Lower leg skin (tissue), 4 donors: Measurements from ENCODE around the gene CLSTN2. TPM values are rescaled to one million over a fixed set of nuclear protein-coding genes. Genes with fewer than 3 reads are reported as not detected.

Experiments used
- DNase-seq, 2 donors: peaks; one replicate each; pipeline ENCODE4 v3.0.0-alpha.2; 2019; ENCODE audit warnings: low spot score in 2 of 2
- H3K4me3 ChIP-seq: fragments of 200-600 bp; sonication (generic); 2 replicates; pipeline ENCODE4 v1.5.1; 2017; ENCODE audit warnings: mild to moderate bottlenecking, low read depth; ENCODE audit not compliant: poor library complexity, severe bottlenecking
- CTCF ChIP-seq, 3 donors: fragments of 450-650 bp; IDR thresholded peaks; one replicate each; pipeline ENCODE4 v1.5.1; 2016; ENCODE audit warnings: antibody characterized with exemption in 3 of 3, mild to moderate bottlenecking in 3 of 3, moderate library complexity in 2 of 3
- POLR2A ChIP-seq, 2 donors: fragments of 450-650 bp; IDR thresholded peaks; one replicate each; pipeline ENCODE4 v1.6.1; 2016 to 2017; ENCODE audit warnings: antibody characterized with exemption in 2 of 2, mild to moderate bottlenecking in 1 of 2, moderate library complexity in 1 of 2
- WGBS, 2 donors: methylation state at CpG; one replicate each; pipeline ENCODE4 v1.1.5; 2018; 5-methylcytosine and 5-hydroxymethylcytosine counted together
- intact Hi-C: fragments of 100-400 bp; cut with DNase I; formaldehyde crosslinking; loops from one replicate; pipeline ENCODE4 v1.15.0; 2023; ENCODE audit warnings: low total_unique reads
- total RNA-seq, 4 donors: library from RNA; depleted of rRNA; stranded (reverse); fragments of >200 nt; gene quantifications; one replicate each; pipeline ENCODE4 v1.1.0, GENCODE V29; 2016

Gene CLSTN2
- total RNA-seq, 4 donors from 2014 or later: 3.1 to 7.9 (median 4.7) TPM

GRCh38 chr3:140429791-140430190 is 494.8 kb downstream of the CLSTN2 start:
- peak in 1 of 2 donors; percentile 28 for DNase-seq
- H3K4me3 ChIP-seq: no peak overlapping the region
- TF ChIP-seq CTCF (IDR thresholded peaks at IDR 0.05) (no peak), POLR2A (IDR thresholded peaks at IDR 0.05) (no peak)
- intact Hi-C loops: no loop called here
- WGBS, 2 donors: 72 to 94% methylated on average over 1 of the region's 1 CpG

GRCh38 chr3:140430494-140430893 is 495.5 kb downstream of the CLSTN2 start:
- WGBS, 2 donors: 89 to 94% methylated on average over 7 of the region's 7 CpGs
- intact Hi-C loops: no loop called here
- DNase-seq: no peak
- TF ChIP-seq POLR2A (IDR thresholded peaks at IDR 0.05) (no peak), CTCF (IDR thresholded peaks at IDR 0.05) (no peak)
- no peak overlapping the region for H3K4me3 ChIP-seq

- intact Hi-C loops: no loop called here
- peak in 1 of 2 donors; percentile 28 for DNase-seq
- H3K4me3 ChIP-seq: no peak overlapping the region
- WGBS, 2 donors: 34 to 41% methylated on average over 8 of the region's 8 CpGs
- TF ChIP-seq CTCF (IDR thresholded peaks at IDR 0.05) (no peak), POLR2A (IDR thresholded peaks at IDR 0.05) (no peak)
Observed at GRCh38 chr3:140432229-140432669, 497.3 kb downstream of the CLSTN2 start.

- no peak overlapping the region for H3K4me3 ChIP-seq
- intact Hi-C loops: no loop called here
- no peak for TF ChIP-seq POLR2A (IDR thresholded peaks at IDR 0.05)
- no peak for TF ChIP-seq CTCF (IDR thresholded peaks at IDR 0.05)
- DNase-seq: no peak
- 76 to 98% methylated on average over 2 of the region's 2 CpGs for WGBS, 2 donors
Observed at GRCh38 chr3:140433431-140433830, 498.4 kb downstream of the CLSTN2 start.

GRCh38 chr3:140434261-140434905 is 499.4 kb downstream of the CLSTN2 start:
- intact Hi-C loops: no loop called here
- 64 to 76% methylated on average over 5 of the region's 5 CpGs for WGBS, 2 donors
- H3K4me3 ChIP-seq: no peak overlapping the region
- DNase-seq: peak in 1 of 2 donors; percentile 45
- TF ChIP-seq CTCF (IDR thresholded peaks at IDR 0.05) (no peak), POLR2A (IDR thresholded peaks at IDR 0.05) (no peak)

GRCh38 chr3:140436421-140436820 is 501.4 kb downstream of the CLSTN2 start:
- WGBS, 2 donors: 90% methylated on average over 4 of the region's 4 CpGs
- TF ChIP-seq POLR2A (IDR thresholded peaks at IDR 0.05) (no peak), CTCF (IDR thresholded peaks at IDR 0.05) (no peak)
- no peak overlapping the region for H3K4me3 ChIP-seq
- intact Hi-C loops: no loop called here
- peak in 1 of 2 donors; percentile 79 for DNase-seq
